ENCODE results near the gene WAS.

Gene WAS

DNA sequence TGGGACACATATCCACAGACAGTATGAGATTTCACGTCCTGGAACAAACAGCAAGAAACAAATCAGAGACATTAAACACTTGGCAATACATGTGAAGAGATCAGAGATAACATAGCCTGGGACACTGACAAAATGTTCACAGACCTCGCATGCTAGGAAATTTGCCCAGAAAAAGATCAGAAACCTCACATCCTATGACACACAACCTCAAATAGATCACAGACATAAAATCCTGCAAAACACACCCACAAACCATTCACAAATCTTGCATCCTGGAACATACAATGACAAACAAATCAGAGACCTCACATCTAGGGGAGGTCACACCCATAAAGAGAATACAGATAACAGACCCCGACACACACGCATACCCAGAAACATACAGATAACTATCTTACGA lies 31.0 kb downstream of the WAS start:
- no peak for DNase-seq

- no peak for DNase-seq
These were observed 31.5 kb downstream of the WAS start for GRCh38 chrX:48715072-48715471.

GRCh38 chrX:48715876-48716502 lies 32.4 kb downstream of the WAS start:
- no peak for DNase-seq

- no peak for DNase-seq
These were observed 36.4 kb downstream of the WAS start for GRCh38 chrX:48719958-48720357.

DNA sequence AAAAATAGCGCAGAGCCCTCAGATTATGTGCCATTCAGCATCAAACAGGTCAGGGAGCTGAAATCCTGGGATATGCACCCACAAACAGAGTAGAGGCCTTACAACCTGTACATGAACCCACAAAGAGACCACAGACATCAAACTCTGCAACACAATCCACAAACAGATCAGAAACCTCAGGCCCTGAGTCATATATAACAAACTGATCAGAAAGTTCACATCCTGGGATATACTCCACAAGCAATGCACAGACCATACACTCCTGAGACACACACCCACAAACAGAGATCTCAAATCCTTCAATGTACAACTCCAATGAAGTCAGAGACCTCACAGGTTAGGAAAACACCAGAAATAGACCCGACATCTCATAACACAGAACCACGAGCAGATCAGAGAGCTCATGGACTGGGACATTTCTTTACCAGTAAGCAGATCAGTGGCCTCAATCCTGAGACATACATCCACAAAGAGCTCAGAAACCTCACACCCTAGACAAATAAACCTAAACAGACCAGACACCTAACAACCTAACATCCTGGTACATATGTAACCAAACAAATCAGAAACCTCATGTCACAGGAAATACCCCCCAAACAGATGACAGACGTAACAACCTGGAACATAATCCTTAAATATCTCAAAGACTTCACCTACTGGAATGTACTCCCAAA lies 37.1 kb downstream of the WAS start:
- DNase-seq, result no peak

GRCh38 chrX:48721916-48722315 lies 38.3 kb downstream of the WAS start:
- no peak for DNase-seq

DNA sequence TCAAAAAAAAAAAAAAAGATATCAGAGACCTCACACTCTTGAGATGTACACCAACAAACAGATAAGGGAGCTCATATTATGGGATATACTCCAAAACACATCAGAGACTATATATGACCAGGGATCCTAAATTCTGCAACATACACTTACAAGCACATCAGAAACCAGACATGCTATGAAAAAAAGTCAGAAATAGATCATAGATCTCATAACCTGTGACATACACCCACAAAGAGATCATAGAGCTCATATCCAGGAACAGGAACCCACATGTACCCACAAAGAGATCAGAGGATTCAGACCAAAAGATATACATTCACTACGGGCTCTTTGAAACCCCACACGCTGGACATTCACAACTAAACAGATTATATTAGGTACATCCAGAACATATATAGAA lies 43.0 kb downstream of the WAS start:
- DNase-seq, result no peak

- no peak for DNase-seq
These were observed 45.1 kb downstream of the WAS start for GRCh38 chrX:48728653-48729052.

GRCh38 chrX:48736303-48736702 lies 52.7 kb downstream of the WAS start:
- no peak for DNase-seq

GRCh38 chrX:48736878-48737212 lies 53.2 kb downstream of the WAS start:
- no peak for DNase-seq

- DNase-seq, result peak; percentile 89
These were observed 53.8 kb downstream of the WAS start for GRCh38 chrX:48737213-48737938.

GRCh38 chrX:48737940-48738339 lies 54.3 kb downstream of the WAS start:
- no peak for DNase-seq
